Naive thymus-derived CD8-positive, alpha-beta T cell (primary cell): ENCODE data around the gene HOXA3. TPM values are rescaled to one million over a fixed set of nuclear protein-coding genes. Genes with fewer than 3 reads are reported as not detected.

Experiments
- ATAC-seq, 2 donors: fragments of 150-1000 bp; cut with Tn5 transposase in 1 of 2; sonication (Bioruptor Pico), chemical (Tn5 transposase) in 1 of 2; 1 replicate in 1 of 2; 2 replicates in 1 of 2; pipeline ENCODE4 v1.10.0; 2021; ENCODE audit warnings: mild to moderate bottlenecking in 2 of 2, moderate library complexity in 2 of 2
- POLR2A ChIA-PET: fragments of 350-600 bp; sonication (Branson Sonifier 250); formaldehyde crosslinking; loops from one replicate; lab custom pipeline; 2021; ENCODE audit warnings: antibody characterized with exemption; lab: Charles Lee
- DNase-seq, 10 donors: peaks; one replicate each; pipeline versions ENCODE4 v3.0.0 to v3.0.0-alpha.2; 2020 to 2022
- H3K27ac Mint-ChIP-seq, 10 donors: one replicate each; pipeline ENCODE4 v1.8.0; 2020 to 2022; ENCODE audit warnings: mild to moderate bottlenecking in 10 of 10, mixed read lengths in 10 of 10, moderate library complexity in 4 of 10, inconsistent platforms in 1 of 10
- H3K27me3 Mint-ChIP-seq, 5 donors: one replicate each; pipeline ENCODE4 v1.8.0; 2021 to 2022; ENCODE audit warnings: mixed read lengths in 5 of 5
- H3K36me3 Mint-ChIP-seq, 3 donors: one replicate each; pipeline ENCODE4 v1.8.0; 2020 to 2022; ENCODE audit warnings: mixed read lengths in 3 of 3, mild to moderate bottlenecking in 2 of 3, inconsistent platforms in 1 of 3
- H3K4me1 Mint-ChIP-seq, 4 donors: one replicate each; pipeline ENCODE4 v1.8.0; 2021 to 2022; ENCODE audit warnings: mixed read lengths in 4 of 4
- H3K4me3 Mint-ChIP-seq, 10 donors: one replicate each; pipeline ENCODE4 v1.8.0; 2020 to 2022; ENCODE audit warnings: mild to moderate bottlenecking in 10 of 10, mixed read lengths in 10 of 10, moderate library complexity in 6 of 10, inconsistent platforms in 1 of 10
- H3K9me3 Mint-ChIP-seq, 9 donors: one replicate each; pipeline ENCODE4 v1.8.0; 2020 to 2022; ENCODE audit warnings: mixed read lengths in 9 of 9, mild to moderate bottlenecking in 3 of 9, inconsistent platforms in 1 of 9, moderate library complexity in 1 of 9
- polyA plus RNA-seq, 3 donors: library from polyadenylated mRNA; unstranded; fragments of 300-500 nt; fragmentation: Illumina TruSeq; gene quantifications; one replicate each; pipeline ENCODE4 v1.2.3, GENCODE V29; 2021
- total RNA-seq, 8 experiments: library from RNA in 2 of 8; stranded (reverse) in 2 of 8; gene quantifications; one replicate each; pipeline ENCODE4 v1.2.3 and lab custom pipeline; 2021 to 2026

The HOXA3 gene
- total and polyA plus RNA-seq, 5 experiments from 2014 or later: not detected

DNA sequence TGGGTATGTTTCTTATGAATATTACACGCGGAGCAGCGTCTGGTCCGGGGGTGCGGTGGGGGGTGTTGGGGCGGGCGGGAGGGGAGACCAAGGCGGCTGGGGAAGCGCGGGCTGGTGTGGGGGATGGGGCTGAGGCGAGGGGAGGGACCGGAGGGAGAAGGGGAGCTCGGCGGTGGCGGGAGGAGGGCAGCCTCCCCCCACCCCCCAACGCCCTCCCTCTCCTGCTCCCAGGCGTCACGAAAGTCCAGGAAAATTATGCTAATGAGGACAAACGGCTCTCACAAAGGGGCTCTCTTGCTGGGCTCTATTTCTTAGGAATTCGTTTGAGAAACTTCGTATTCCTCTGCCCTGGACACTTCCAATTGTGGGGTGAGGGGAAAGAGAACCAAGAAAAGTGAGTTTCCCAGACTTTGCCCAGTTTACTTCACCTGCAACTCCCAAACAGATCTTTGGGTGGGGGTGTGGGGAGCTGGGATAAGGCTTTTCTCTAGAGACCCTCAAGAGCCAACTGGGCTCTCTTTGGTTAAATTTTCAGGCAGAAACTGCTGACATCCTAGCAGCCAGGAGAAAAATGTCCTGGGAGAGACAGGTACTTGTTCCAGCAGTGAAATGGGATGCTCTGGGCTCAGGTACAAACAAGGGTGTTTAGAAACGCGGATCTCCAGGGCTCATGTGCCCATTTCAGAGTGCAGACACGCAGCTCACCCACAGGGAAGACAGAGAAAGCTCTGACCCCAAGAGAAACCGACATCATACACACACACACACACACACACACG lies 38.2 kb downstream of the HOXA3 start:
- Mint-ChIP-seq H3K4me1 (no peaks in the 10 kb centered on the region), H3K27ac (no peak overlapping the region), H3K9me3 (no peaks in the 10 kb centered on the region), H3K4me3 (no peak overlapping the region), H3K36me3 (no peaks in the 10 kb centered on the region), H3K27me3 (peaks cover 0 to 14% (median 6%) of the 10 kb centered on the region in 5 donors)
- POLR2A ChIA-PET: no interaction called here
- DNase-seq: no peak
- ATAC-seq: no peak

DNA sequence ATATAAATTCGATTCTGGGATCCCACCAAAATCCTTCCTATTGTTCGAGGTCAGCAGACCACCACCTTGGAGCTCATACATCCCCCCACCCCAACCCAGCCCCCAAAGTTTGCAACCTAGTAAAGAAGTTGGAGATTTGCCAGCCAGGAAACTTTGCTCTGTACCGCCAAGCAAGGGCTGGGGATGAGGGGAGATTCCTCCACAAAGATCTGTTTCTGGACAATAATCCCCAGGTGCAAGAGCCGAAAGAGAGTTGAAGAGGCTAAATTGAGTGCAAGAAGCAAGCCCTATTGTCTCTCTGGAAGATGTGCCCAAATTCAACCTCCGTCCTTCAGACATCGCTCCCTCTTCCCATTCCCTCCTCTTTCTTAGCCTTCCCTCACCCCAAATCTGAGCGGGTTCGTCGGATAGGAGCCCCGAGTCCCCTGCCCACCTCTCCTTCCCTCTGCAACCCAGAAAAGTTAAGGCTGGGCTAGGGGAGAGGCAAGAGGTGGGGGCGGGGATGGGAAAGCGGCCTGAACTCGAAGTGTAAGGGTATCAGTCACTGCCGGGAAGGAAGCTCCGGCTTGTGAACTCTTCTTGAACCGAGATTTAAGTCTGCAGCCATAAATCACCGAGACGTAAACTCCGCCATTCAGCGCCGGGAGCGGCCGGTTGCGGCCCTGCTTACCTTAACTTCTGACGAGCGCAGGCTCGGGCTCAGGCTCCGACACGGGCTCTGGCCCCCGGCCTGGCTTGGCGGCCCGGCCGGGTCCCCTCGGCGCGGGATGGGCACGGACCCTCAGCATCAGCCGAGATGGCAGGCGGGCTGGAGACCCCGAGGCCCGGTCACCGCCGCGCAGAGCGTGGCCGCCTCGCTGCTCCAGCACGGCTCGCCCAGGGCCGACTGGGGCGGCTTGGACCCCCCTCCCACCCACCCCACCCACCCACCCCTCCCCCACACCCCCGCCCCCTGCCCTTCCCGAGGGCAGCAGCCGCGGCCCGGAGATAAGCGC lies 39.1 kb downstream of the HOXA3 start:
- H3K4me1 Mint-ChIP-seq: no peaks in the 10 kb centered on the region
- DNase-seq: no peak
- POLR2A ChIA-PET: no interaction called here
- ATAC-seq: no peak
- no peak overlapping the region for H3K27ac Mint-ChIP-seq
- H3K36me3 Mint-ChIP-seq: no peaks in the 10 kb centered on the region
- peaks cover 2 to 11% (median 6%) of the 10 kb centered on the region in 5 donors for H3K27me3 Mint-ChIP-seq
- H3K9me3 Mint-ChIP-seq: no peaks in the 10 kb centered on the region
- no peak overlapping the region for H3K4me3 Mint-ChIP-seq

GRCh38 chr7:27112361-27112760 lies 40.0 kb downstream of the HOXA3 start:
- ATAC-seq (no peak), DNase-seq (no peak)
- Mint-ChIP-seq H3K27ac (no peak overlapping the region), H3K4me3 (no peak overlapping the region), H3K27me3 (peaks cover 2 to 13% (median 6%) of the 10 kb centered on the region in 5 donors), H3K4me1 (no peaks in the 10 kb centered on the region), H3K9me3 (no peaks in the 10 kb centered on the region), H3K36me3 (no peaks in the 10 kb centered on the region)
- POLR2A ChIA-PET: no interaction called here

DNA sequence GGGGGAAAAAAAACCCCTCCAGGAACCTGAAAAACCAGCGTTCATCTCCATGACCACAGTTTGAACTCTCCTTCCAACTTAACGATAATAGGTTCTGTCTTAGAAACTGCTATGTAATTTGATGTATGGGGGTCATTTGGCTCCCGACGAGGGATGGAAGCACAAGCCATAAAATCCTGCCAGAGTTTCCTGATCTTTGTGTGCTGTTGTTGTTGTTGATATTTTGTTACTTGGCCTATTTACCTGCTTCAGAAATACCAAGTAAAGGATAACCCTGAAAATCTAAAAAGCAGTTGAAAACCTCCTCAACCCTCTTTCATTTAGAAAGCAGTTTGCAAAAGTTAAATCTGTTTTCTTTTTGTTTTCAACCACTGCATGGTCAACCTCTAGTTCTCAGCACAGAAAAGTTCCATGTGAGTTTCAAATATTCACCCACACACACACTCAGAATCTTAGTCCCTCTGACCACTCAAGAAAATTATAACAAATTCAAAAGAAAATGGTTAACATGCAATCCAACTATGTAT lies 40.6 kb downstream of the HOXA3 start:
- ATAC-seq: no peak
- DNase-seq: no peak
- peaks cover 2 to 16% (median 6%) of the 10 kb centered on the region in 5 donors for H3K27me3 Mint-ChIP-seq
- no peaks in the 10 kb centered on the region for H3K36me3 Mint-ChIP-seq
- H3K4me1 Mint-ChIP-seq: no peaks in the 10 kb centered on the region
- POLR2A ChIA-PET: no interaction called here
- no peak overlapping the region for H3K27ac Mint-ChIP-seq
- H3K4me3 Mint-ChIP-seq: no peak overlapping the region
- no peaks in the 10 kb centered on the region for H3K9me3 Mint-ChIP-seq

- Mint-ChIP-seq H3K27me3 (peaks cover 2 to 16% (median 7%) of the 10 kb centered on the region in 5 donors), H3K9me3 (no peaks in the 10 kb centered on the region), H3K4me1 (no peaks in the 10 kb centered on the region), H3K4me3 (no peak overlapping the region), H3K27ac (no peak overlapping the region), H3K36me3 (no peaks in the 10 kb centered on the region)
- POLR2A ChIA-PET: no interaction called here
- DNase-seq: no peak
- no peak for ATAC-seq
These were observed 41.2 kb downstream of the HOXA3 start for GRCh38 chr7:27111042-27111750.

GRCh38 chr7:27110186-27111031 lies 42.0 kb downstream of the HOXA3 start:
- DNase-seq: no peak
- no peaks in the 10 kb centered on the region for H3K9me3 Mint-ChIP-seq
- POLR2A ChIA-PET: no interaction called here
- no peak overlapping the region for H3K27ac Mint-ChIP-seq
- no peaks in the 10 kb centered on the region for H3K36me3 Mint-ChIP-seq
- H3K4me3 Mint-ChIP-seq: no peak overlapping the region
- no peaks in the 10 kb centered on the region for H3K4me1 Mint-ChIP-seq
- ATAC-seq: no peak
- H3K27me3 Mint-ChIP-seq: peaks cover 2 to 24% (median 10%) of the 10 kb centered on the region in 5 donors

DNA sequence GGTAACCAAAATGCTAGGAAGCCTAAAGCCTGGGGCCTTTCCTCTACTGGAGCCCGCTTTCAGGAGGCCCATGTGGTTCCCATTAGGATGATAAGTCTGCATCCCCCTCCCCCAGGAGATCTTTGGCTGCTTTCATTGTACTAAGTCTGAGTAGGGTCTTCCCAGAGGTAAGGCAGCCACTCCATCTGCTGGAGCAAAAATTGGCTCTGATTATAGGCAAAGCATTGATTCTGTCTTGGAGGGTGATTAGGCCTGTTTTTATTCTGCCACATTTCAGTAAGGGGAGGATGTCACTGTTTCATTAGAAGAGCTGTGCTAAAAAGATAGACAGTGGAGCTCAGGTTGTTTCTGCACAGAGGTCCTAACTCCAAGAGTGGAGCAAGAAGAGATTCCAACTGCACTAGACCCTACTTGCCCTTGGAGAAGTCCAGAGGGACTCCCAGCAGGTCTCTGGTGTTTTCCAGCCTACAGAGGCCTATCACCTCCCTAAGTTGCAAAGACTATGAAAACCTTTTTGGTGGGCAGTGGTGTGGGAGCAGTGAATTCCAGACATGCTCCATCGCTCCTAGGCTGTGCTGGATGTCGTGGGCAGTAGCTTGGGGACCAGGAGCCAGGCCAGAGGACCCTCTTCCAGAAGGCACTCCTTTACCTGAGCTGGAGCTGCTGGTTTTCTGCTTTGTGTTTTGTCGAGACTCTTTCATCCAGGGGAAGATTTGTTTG lies 42.8 kb downstream of the HOXA3 start:
- POLR2A ChIA-PET: no interaction called here
- DNase-seq (no peak), ATAC-seq (no peak)
- H3K27me3 Mint-ChIP-seq: peaks cover 2 to 31% (median 18%) of the 10 kb centered on the region in 5 donors
- no peaks in the 10 kb centered on the region for H3K36me3 Mint-ChIP-seq
- H3K4me3 Mint-ChIP-seq: no peak overlapping the region
- no peaks in the 10 kb centered on the region for H3K9me3 Mint-ChIP-seq
- no peaks in the 10 kb centered on the region for H3K4me1 Mint-ChIP-seq
- H3K27ac Mint-ChIP-seq: no peak overlapping the region

DNA sequence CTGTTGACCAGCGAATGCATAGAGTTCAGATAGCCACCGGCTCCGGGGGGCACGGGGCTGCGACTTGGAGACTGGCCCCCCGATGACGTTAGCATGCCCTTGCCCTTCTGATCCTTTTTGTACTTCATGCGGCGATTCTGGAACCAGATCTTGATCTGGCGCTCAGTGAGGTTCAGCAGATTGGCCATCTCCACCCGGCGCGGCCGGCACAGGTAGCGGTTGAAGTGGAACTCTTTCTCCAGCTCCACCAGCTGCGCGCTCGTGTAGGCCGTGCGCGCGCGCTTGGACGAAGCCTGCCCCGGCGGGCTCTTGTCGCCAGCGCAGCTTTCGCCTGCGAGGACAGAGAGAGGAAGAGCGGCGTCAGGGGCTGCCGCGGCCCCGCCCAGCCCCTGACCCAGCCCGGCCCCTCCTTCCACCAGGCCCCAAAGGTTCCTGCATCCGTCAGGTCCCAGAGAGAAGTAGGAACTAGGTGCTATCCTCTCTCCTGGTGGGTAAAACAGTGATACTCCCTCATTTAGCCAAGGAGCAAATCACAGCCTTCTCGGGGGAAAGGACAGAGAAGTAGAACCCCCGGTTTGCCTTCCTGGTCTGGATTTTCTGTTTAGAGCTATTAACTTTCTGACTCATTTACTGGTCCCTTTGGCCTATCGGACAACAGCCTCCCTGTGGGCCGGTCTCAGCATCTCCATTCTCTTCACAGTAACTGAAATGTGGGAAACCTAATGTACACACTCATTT lies 43.8 kb downstream of the HOXA3 start:
- POLR2A ChIA-PET: no interaction called here
- H3K4me1 Mint-ChIP-seq: peaks cover 3 to 5% (median 3%) of the 10 kb centered on the region in 4 donors
- H3K36me3 Mint-ChIP-seq: peaks cover 0 to 2% (median 0%) of the 10 kb centered on the region in 3 donors
- peaks cover 10 to 42% (median 24%) of the 10 kb centered on the region in 5 donors for H3K27me3 Mint-ChIP-seq
- DNase-seq (no peak), ATAC-seq (no peak)
- H3K9me3 Mint-ChIP-seq: no peaks in the 10 kb centered on the region
- H3K4me3 Mint-ChIP-seq: no peak overlapping the region
- H3K27ac Mint-ChIP-seq: no peak overlapping the region

- H3K27ac Mint-ChIP-seq: no peak overlapping the region
- POLR2A ChIA-PET: no interaction called here
- H3K27me3 Mint-ChIP-seq: peaks cover 15 to 51% (median 32%) of the 10 kb centered on the region in 5 donors
- DNase-seq: no peak
- peaks cover 0 to 4% (median 0%) of the 10 kb centered on the region in 9 donors for H3K9me3 Mint-ChIP-seq
- ATAC-seq: no peak
- peaks cover 7 to 12% (median 9%) of the 10 kb centered on the region in 4 donors for H3K4me1 Mint-ChIP-seq
- H3K36me3 Mint-ChIP-seq: peaks cover 0 to 5% (median 0%) of the 10 kb centered on the region in 3 donors
- no peak overlapping the region for H3K4me3 Mint-ChIP-seq
These were observed 44.7 kb downstream of the HOXA3 start for GRCh38 chr7:27107391-27108381.

DNA sequence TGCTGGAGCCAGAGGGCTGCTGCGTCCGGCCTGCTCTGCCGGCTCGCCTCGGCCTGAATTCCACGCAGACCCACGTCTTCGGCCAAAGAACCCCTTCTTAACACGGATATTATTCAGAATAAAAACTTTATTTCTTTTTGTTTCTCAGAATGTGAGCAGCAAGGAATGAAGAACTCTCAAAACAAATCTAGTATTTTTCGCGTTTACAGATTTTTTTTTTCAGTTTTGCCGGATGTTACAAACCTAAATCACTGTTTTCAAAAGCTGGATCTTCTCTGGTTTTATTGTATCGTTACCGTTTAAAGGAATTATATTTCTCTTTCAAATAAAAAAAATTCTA lies 45.5 kb downstream of the HOXA3 start:
- H3K36me3 Mint-ChIP-seq: peaks cover 0 to 6% (median 0%) of the 10 kb centered on the region in 3 donors
- peaks cover 8 to 20% (median 15%) of the 10 kb centered on the region in 4 donors for H3K4me1 Mint-ChIP-seq
- POLR2A ChIA-PET: no interaction called here
- peaks cover 21 to 59% (median 38%) of the 10 kb centered on the region in 5 donors for H3K27me3 Mint-ChIP-seq
- no peak overlapping the region for H3K27ac Mint-ChIP-seq
- ATAC-seq (no peak), DNase-seq (no peak)
- H3K9me3 Mint-ChIP-seq: peaks cover 0 to 4% (median 0%) of the 10 kb centered on the region in 9 donors
- H3K4me3 Mint-ChIP-seq: no peak overlapping the region
